ENCODE data around the gene CMKLR1. TPM values are rescaled to one million over a fixed set of nuclear protein-coding genes. Genes with fewer than 3 reads are reported as not detected.

Gene CMKLR1
- total RNA-seq, 1 donor from 2014 or later, result 0.57 TPM

DNA sequence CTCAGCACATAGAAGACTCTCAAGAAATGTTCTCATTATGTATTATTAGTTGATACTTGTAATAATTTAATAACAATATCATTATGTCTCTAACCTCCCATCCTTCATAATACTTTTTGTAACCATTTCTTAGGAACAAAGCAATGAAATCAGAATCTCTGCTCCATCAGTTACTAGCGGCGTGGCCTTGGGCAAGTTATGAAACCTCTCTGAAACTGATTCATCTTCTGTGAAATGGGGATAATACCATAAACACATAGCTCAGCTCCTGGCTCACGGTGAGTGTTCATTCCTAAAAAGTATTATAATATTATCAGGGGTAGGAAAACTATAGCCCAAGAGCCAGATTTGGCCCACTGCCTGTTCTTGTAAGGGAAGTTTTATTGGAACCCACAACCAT is 11.4 kb upstream of the CMKLR1 start:
- Histone ChIP-seq H3K4me1 (ENCODE audit: insufficient read depth, low read length) (no peaks in the 10 kb centered on the region), H4K20me1 (ENCODE audit: insufficient read depth, low read length) (no peaks in the 10 kb centered on the region), H3K36me3 (ENCODE audit: insufficient read depth, low read length) (no peaks in the 10 kb centered on the region), H3K27ac (ENCODE audit: low read depth, low read length) (no peak overlapping the region), H3K27me3 (ENCODE audit: insufficient read depth, low read length) (peaks cover 8% of the 10 kb centered on the region), H3K4me3 (ENCODE audit: insufficient read depth, low read depth, low read length) (no peak overlapping the region), H2AFZ (ENCODE audit: low read depth, low read length) (no peak overlapping the region), H3K4me2 (ENCODE audit: low read length) (no peak overlapping the region), H3K9ac (ENCODE audit: low read length) (no peak overlapping the region), H3K79me2 (ENCODE audit: insufficient read depth, low read length) (no peaks in the 10 kb centered on the region), H3K9me3 (ENCODE audit: insufficient read depth, low read depth, low read length) (no peaks in the 10 kb centered on the region)
- H3K4me1 Mint-ChIP-seq (ENCODE audit: low read depth, unreplicated experiment), result peaks cover 4% of the 10 kb centered on the region
- no peak for FAIRE-seq
- H3K9me3 Mint-ChIP-seq (ENCODE audit: unreplicated experiment), result peaks cover 3% of the 10 kb centered on the region
- no peak for DNase-seq (ENCODE audit: low read depth)
- H3K36me3 Mint-ChIP-seq (ENCODE audit: low read depth, unreplicated experiment), result no peaks in the 10 kb centered on the region
- H3K4me3 Mint-ChIP-seq (ENCODE audit: unreplicated experiment), result no peak overlapping the region
- no peak overlapping the region for H3K27ac Mint-ChIP-seq (ENCODE audit: unreplicated experiment)
- no peak for TF ChIP-seq EZH2 (IDR thresholded peaks at IDR 0.05; ENCODE audit: insufficient read depth, low read length)
- TF ChIP-seq, protein P1, sequence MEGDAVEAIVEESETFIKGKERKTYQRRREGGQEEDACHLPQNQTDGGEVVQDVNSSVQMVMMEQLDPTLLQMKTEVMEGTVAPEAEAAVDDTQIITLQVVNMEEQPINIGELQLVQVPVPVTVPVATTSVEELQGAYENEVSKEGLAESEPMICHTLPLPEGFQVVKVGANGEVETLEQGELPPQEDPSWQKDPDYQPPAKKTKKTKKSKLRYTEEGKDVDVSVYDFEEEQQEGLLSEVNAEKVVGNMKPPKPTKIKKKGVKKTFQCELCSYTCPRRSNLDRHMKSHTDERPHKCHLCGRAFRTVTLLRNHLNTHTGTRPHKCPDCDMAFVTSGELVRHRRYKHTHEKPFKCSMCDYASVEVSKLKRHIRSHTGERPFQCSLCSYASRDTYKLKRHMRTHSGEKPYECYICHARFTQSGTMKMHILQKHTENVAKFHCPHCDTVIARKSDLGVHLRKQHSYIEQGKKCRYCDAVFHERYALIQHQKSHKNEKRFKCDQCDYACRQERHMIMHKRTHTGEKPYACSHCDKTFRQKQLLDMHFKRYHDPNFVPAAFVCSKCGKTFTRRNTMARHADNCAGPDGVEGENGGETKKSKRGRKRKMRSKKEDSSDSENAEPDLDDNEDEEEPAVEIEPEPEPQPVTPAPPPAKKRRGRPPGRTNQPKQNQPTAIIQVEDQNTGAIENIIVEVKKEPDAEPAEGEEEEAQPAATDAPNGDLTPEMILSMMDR (IDR thresholded peaks at IDR 0.05; ENCODE audit: insufficient read depth, low read depth, low read length), result no peak
- peaks cover 1% of the 10 kb centered on the region for H3K27me3 Mint-ChIP-seq (ENCODE audit: low read depth, unreplicated experiment)

DNA sequence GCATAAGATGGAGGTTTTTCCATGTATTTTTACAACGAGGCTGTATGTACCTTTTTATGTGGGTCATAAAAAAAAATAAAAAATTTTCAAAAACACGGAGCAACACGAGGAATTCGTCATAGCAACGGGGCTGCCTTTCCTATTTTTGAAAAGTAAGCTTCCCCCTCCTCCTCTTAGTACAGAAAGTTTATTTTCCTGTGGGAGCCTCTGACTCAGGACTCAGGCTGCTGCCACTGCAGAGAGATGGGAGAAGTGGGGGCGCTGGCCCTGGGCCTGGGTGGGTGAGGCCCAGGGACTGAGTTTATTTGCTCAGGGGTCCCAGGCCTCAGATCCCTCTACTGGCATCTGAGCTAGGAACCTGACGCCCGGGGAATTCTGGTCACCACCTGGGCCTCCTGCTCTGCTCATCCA is 10.2 kb upstream of the CMKLR1 start:
- no peaks in the 10 kb centered on the region for H3K36me3 Mint-ChIP-seq (ENCODE audit: low read depth, unreplicated experiment)
- no peak overlapping the region for H2AFZ ChIP-seq (ENCODE audit: low read depth, low read length)

GRCh38 chr12:108348842-108349241 is 9.7 kb upstream of the CMKLR1 start:
- Histone ChIP-seq H3K4me2 (ENCODE audit: low read length) (no peak overlapping the region), H3K9ac (ENCODE audit: low read length) (no peak overlapping the region)

More for the DNA sequence above, 10.2 kb upstream of the CMKLR1 start:
- no peak for DNase-seq (ENCODE audit: low read depth)
- Mint-ChIP-seq H3K27me3 (ENCODE audit: low read depth, unreplicated experiment) (peaks cover 5% of the 10 kb centered on the region), H3K9me3 (ENCODE audit: unreplicated experiment) (peaks cover 2% of the 10 kb centered on the region), H3K27ac (ENCODE audit: unreplicated experiment) (no peak overlapping the region), H3K4me1 (ENCODE audit: low read depth, unreplicated experiment) (peaks cover 4% of the 10 kb centered on the region), H3K4me3 (ENCODE audit: unreplicated experiment) (no peak overlapping the region)
- no peak overlapping the region for H3K9ac ChIP-seq (ENCODE audit: low read length)
- H3K36me3 ChIP-seq (ENCODE audit: insufficient read depth, low read length), result no peaks in the 10 kb centered on the region
- H3K4me1 ChIP-seq (ENCODE audit: insufficient read depth, low read length), result no peaks in the 10 kb centered on the region
- no peak for TF ChIP-seq EZH2 (IDR thresholded peaks at IDR 0.05; ENCODE audit: insufficient read depth, low read length)
- TF ChIP-seq, protein P1 (IDR thresholded peaks at IDR 0.05; ENCODE audit: insufficient read depth, low read depth, low read length), result no peak
- H3K4me2 ChIP-seq (ENCODE audit: low read length), result no peak overlapping the region
- H3K4me3 ChIP-seq (ENCODE audit: insufficient read depth, low read depth, low read length), result no peak overlapping the region
- H3K9me3 ChIP-seq (ENCODE audit: insufficient read depth, low read depth, low read length), result no peaks in the 10 kb centered on the region
- no peak overlapping the region for H3K27ac ChIP-seq (ENCODE audit: low read depth, low read length)
- no peaks in the 10 kb centered on the region for H3K79me2 ChIP-seq (ENCODE audit: insufficient read depth, low read length)
- no peaks in the 10 kb centered on the region for H4K20me1 ChIP-seq (ENCODE audit: insufficient read depth, low read length)
- no peak for FAIRE-seq
- peaks cover 7% of the 10 kb centered on the region for H3K27me3 ChIP-seq (ENCODE audit: insufficient read depth, low read length)

More at GRCh38 chr12:108348842-108349241, 9.7 kb upstream of the CMKLR1 start:
- H3K9me3 Mint-ChIP-seq (ENCODE audit: unreplicated experiment), result no peaks in the 10 kb centered on the region
- H3K4me1 Mint-ChIP-seq (ENCODE audit: low read depth, unreplicated experiment), result peaks cover 4% of the 10 kb centered on the region
- no peak for DNase-seq (ENCODE audit: low read depth)
- no peak overlapping the region for H3K27ac ChIP-seq (ENCODE audit: low read depth, low read length)
- TF ChIP-seq, protein P1 (IDR thresholded peaks at IDR 0.05; ENCODE audit: insufficient read depth, low read depth, low read length), result no peak
- TF ChIP-seq EZH2 (IDR thresholded peaks at IDR 0.05; ENCODE audit: insufficient read depth, low read length), result no peak
- FAIRE-seq, result no peak
- no peaks in the 10 kb centered on the region for H3K36me3 Mint-ChIP-seq (ENCODE audit: low read depth, unreplicated experiment)
- no peak overlapping the region for H3K4me3 Mint-ChIP-seq (ENCODE audit: unreplicated experiment)
- H3K27me3 ChIP-seq (ENCODE audit: insufficient read depth, low read length), result peaks cover 5% of the 10 kb centered on the region
- no peaks in the 10 kb centered on the region for H4K20me1 ChIP-seq (ENCODE audit: insufficient read depth, low read length)
- no peaks in the 10 kb centered on the region for H3K79me2 ChIP-seq (ENCODE audit: insufficient read depth, low read length)
- no peaks in the 10 kb centered on the region for H3K9me3 ChIP-seq (ENCODE audit: insufficient read depth, low read depth, low read length)
- H3K27me3 Mint-ChIP-seq (ENCODE audit: low read depth, unreplicated experiment), result peaks cover 5% of the 10 kb centered on the region
- no peak overlapping the region for H3K4me3 ChIP-seq (ENCODE audit: insufficient read depth, low read depth, low read length)
- H3K4me1 ChIP-seq (ENCODE audit: insufficient read depth, low read length), result no peaks in the 10 kb centered on the region
- H3K27ac Mint-ChIP-seq (ENCODE audit: unreplicated experiment), result no peak overlapping the region
- H2AFZ ChIP-seq (ENCODE audit: low read depth, low read length), result no peak overlapping the region
- no peaks in the 10 kb centered on the region for H3K36me3 ChIP-seq (ENCODE audit: insufficient read depth, low read length)
